ENCODE measurements around the gene ZBTB39.

ZBTB39 gene

DNA sequence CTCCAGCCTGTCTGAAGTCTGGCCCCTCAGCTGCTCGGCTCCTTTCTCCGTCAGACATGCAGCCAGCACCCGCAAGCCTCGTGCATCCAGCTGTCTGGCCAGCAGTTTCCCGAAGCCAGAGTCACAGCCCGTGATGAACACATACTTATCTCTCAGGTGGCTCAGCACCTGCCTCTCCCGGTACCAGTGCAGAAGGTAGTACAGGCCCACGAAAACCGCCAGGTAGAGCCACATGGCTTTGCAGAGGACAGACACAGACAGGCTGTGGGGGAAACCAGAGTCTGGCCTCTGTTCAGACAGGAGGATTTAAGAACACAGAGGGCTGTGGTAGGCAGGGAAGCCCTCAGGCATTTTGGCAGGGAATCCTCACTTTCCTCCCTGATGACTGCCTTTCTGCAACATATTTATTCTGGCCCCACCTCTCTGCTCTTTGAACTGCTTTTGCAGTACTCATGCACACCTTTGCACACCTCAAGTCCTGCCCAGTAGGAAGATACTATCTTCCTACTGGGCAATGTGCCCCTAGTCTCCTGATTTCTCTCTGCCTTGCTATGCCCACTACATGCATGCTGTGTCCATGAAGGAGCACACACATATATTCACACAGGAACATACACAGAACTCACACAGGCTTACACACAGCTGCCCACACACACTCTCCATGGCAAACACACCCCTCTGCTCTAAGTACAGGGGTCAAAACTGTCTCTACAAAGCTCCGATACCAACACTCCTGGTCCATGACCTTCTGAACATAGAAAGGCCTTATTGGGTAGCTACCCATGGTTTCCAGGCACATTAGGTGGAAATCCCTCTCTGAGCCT lies 48.9 kb downstream of the ZBTB39 start, which contains the start of gene RDH16:
Gene RDH16, minus strand, starts transcription at position 380 of the 824 bp plus-strand sequence. Its CDS starts 146 bp downstream, at position 234.
- in situ Hi-C loops (cut with HindIII; ENCODE audit: low pct_ligation_motif_present, low pct_unique_long_range_greater_than_20kb, low sequenced_read_pairs) = no loop called here
- no peak for DNase-seq

DNA sequence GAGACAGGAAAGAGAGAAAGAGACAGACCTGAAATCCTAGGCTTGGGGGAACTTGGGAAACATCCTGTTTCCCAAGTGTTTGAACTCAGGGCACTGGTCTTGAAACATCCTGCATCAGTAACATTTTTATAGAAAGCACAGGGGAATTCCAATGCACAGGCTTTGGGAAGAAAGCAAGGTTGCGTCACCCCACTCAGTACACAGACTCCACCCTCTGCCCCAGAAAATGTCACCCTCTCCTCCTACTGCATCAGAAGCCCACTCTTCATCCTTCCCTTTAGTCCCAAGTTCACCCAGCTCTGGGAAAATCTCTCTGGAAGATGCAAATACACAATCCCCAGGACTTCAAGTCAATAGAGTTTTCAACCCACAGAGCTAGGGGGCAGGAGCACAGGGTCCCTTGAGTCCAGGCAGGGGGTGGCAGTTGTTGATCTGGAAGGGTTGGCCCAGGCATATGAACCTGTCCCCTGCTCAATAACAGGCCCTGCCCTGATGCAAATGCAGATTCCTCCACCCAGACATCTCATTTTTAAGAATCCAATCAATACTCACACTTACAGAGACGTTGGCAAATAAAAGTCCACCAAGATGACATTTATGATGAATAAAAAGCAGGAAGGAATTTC lies 50.6 kb downstream of the ZBTB39 start:
- DNase-seq = no peak

DNA sequence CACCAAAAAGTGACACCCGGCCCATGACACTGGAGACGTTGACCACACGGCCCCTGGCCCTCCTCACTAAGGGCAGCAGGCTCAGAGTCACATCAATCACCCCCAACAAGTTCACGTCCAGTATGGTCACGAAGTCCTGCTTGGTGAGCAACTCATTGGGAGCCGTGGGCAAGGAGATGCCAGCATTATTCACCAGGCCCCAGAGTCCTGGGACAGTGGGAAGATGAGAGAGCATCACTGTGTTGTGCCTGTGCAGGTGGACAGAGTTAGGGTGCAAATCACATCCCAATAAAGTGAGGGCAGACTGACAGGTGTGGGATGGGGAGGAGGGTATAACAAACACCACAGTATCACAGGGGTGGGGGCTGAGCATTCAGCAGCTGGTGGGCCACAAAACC lies 51.4 kb downstream of the ZBTB39 start:
- no peak for DNase-seq
- in situ Hi-C loops (cut with HindIII; ENCODE audit: low pct_ligation_motif_present, low pct_unique_long_range_greater_than_20kb, low sequenced_read_pairs) = no loop called here

More for the DNA sequence above, 50.6 kb downstream of the ZBTB39 start:
- in situ Hi-C loops (cut with HindIII; ENCODE audit: low pct_ligation_motif_present, low pct_unique_long_range_greater_than_20kb, low sequenced_read_pairs) = no loop called here

DNA sequence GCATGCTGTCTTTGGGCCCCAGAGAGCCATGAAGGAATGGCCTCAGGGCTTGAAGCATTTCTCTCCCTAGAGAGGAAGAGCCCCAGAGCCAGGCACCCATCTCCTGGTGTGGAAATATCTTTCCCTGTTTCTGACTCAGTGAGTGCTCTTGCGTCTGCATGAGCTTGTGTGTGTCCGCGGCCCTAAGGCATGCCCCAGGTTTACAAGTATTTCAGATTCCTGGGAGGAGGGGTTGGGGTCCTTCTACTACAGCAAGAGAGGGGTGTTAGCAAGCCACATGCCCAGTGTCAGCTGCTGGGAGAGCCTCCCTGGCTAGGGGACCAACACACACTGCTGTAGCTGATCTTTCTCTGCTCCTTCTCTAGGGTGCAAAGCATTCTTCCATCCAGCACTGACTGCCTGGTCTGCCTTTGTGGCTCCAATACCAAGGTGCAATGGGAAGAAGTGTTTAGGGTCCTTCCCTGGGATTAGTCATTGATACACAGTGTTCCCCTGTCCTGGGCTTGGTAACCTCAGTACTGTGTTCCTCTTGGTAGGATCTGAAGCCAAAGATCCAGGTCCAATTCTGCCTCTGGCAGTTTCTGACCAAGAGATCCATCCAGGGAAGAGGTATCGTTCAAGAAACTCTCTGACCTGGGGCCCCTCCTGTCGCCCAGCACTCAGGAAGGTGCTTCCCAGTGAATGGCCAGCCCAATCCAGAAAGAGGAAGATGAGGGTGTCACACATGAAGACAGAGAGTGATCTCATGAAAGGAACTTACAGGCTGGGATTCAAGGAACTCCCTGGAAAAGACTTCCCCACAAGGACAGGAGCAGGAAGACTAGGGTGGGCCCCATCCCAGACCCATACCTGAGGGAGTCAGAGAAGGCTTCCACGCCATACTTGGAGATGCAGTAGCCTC lies 52.0 kb downstream of the ZBTB39 start:
- in situ Hi-C loops (cut with HindIII; ENCODE audit: low pct_ligation_motif_present, low pct_unique_long_range_greater_than_20kb, low sequenced_read_pairs) = no loop called here

DNA sequence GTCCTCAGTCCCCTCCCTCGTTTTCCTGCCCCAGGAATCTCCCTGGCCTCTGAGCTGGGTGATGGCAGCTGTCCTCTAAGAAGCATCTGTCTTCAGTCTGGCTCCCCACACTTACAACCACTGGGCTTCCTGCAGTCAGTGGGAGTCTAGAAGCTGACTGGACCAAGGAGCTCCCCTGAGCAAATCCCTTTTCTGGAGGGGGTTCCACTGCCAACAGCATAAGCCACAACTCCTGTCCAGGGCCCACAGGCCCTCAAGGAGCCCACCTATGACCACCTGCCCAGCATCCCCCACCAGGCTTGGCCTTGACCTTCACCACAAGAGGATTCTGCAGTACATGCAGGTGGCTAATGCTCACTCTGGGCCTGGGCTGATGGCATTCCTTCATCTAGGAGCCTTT lies 53.0 kb downstream of the ZBTB39 start:
- in situ Hi-C loops (cut with HindIII; ENCODE audit: low pct_ligation_motif_present, low pct_unique_long_range_greater_than_20kb, low sequenced_read_pairs) = no loop called here
- no peak for DNase-seq

More for the DNA sequence above, 52.0 kb downstream of the ZBTB39 start:
- no peak for DNase-seq

DNA sequence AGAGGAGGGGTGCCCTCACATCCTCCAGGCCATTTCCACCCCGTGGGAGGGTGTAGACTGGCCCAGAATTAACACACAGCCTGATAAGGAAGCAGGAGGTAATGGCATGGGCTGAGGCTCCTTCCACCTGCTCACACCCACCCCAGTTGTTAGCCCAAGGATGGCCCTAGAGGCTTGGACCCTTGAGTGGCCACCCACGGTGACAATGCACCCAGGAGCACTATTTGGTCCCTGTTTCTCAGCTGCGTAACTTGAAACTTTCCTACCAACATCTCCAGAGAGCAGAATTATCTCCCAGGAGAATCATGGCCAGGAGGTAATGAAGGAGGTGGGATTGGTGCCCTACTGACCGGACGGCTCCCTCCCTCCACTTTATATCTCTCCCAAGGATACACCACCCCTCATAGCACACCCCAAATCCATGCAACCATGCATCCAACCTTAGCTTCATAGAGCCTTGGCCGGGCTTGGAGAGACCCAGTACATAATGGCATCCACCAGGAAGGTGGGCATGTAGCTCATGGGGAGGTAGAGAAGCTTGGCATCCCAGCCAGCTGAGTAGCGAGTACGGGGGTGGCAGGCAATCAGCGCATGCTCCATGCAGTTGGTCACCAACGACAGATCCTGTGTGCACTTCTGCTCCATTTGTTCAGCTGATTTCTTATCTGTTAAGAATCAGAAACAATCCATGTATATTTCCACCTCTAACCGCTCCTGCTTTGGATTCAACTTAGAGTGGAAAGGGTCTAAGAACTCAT lies 54.6 kb downstream of the ZBTB39 start:
- in situ Hi-C loops (cut with HindIII; ENCODE audit: low pct_ligation_motif_present, low pct_unique_long_range_greater_than_20kb, low sequenced_read_pairs) = no loop called here
- DNase-seq = no peak

DNA sequence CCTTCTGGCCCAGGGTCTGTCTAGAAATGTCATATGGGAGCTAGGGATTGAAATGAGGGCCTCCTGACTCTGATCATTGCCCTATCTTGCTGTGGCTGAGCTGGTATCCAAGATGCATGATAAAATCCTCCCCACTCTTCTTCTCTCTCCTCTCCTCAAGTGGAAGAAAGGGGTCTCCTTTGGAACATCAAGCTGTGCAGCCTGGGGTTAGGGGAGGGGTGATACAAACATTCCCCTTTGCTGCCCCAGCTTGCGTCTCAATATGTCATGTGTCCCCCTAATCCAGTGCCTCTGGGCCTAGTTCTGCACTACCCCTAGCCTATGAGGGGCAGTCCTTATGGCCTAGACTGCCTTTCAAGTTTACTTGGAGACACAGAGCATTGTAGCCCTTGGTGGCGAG lies 57.5 kb downstream of the ZBTB39 start:
- no peak for DNase-seq
- in situ Hi-C loops (cut with HindIII; ENCODE audit: low pct_ligation_motif_present, low pct_unique_long_range_greater_than_20kb, low sequenced_read_pairs) = no loop called here

Measured in ACHN (cell line).